ENCODE measurements around the gene LTBP1.

Gene LTBP1

GRCh38 chr2:33301355-33301754, 354.6 kb downstream of the LTBP1 start:
- no peak overlapping the region for H3K4me2 ChIP-seq
- H3K9ac ChIP-seq = no peak overlapping the region
- no peaks in the 10 kb centered on the region for H3K79me2 ChIP-seq (ENCODE audit: insufficient read depth, low read depth)
- no peaks in the 10 kb centered on the region for H3K27me3 ChIP-seq (ENCODE audit: insufficient read depth, low read depth)
- no peak overlapping the region for H2AFZ ChIP-seq (ENCODE audit: low read depth)
- TF ChIP-seq CTCF (conservative IDR thresholded peaks at IDR 0.05; ENCODE audit: low read depth, low read length) = no peak
- H4K20me1 ChIP-seq (ENCODE audit: insufficient read depth) = no peaks in the 10 kb centered on the region
- H3K27ac ChIP-seq = no peak overlapping the region
- no peak overlapping the region for H3K4me3 ChIP-seq (IDR thresholded peaks at IDR 0.05; ENCODE audit: insufficient read depth, low read depth, low read length)
- H3K4me1 ChIP-seq (ENCODE audit: low read depth, poor library complexity, severe bottlenecking) = no peaks in the 10 kb centered on the region
- H3K36me3 ChIP-seq (ENCODE audit: insufficient read depth) = no peaks in the 10 kb centered on the region

GRCh38 chr2:33302348-33302747, 355.6 kb downstream of the LTBP1 start:
- Histone ChIP-seq H3K36me3 (ENCODE audit: insufficient read depth) (no peaks in the 10 kb centered on the region), H2AFZ (ENCODE audit: low read depth) (no peak overlapping the region), H4K20me1 (ENCODE audit: insufficient read depth) (no peaks in the 10 kb centered on the region), H3K4me1 (ENCODE audit: low read depth, poor library complexity, severe bottlenecking) (no peaks in the 10 kb centered on the region), H3K27ac (no peak overlapping the region), H3K4me3 (IDR thresholded peaks at IDR 0.05; ENCODE audit: insufficient read depth, low read depth, low read length) (no peak overlapping the region), H3K27me3 (ENCODE audit: insufficient read depth, low read depth) (no peaks in the 10 kb centered on the region), H3K79me2 (ENCODE audit: insufficient read depth, low read depth) (no peaks in the 10 kb centered on the region), H3K4me2 (no peak overlapping the region), H3K9ac (no peak overlapping the region)
- TF ChIP-seq CTCF (conservative IDR thresholded peaks at IDR 0.05; ENCODE audit: low read depth, low read length) = no peak

GRCh38 chr2:33304032-33304864, 357.5 kb downstream of the LTBP1 start:
- no peak for TF ChIP-seq CTCF (conservative IDR thresholded peaks at IDR 0.05; ENCODE audit: low read depth, low read length)
- H3K36me3 ChIP-seq (ENCODE audit: insufficient read depth) = no peaks in the 10 kb centered on the region
- no peak overlapping the region for H3K4me2 ChIP-seq
- no peaks in the 10 kb centered on the region for H3K79me2 ChIP-seq (ENCODE audit: insufficient read depth, low read depth)
- H3K27me3 ChIP-seq (ENCODE audit: insufficient read depth, low read depth) = no peaks in the 10 kb centered on the region
- no peak overlapping the region for H3K4me3 ChIP-seq (IDR thresholded peaks at IDR 0.05; ENCODE audit: insufficient read depth, low read depth, low read length)
- H3K9ac ChIP-seq = no peak overlapping the region
- H3K27ac ChIP-seq = no peak overlapping the region
- H2AFZ ChIP-seq (ENCODE audit: low read depth) = no peak overlapping the region
- no peaks in the 10 kb centered on the region for H3K4me1 ChIP-seq (ENCODE audit: low read depth, poor library complexity, severe bottlenecking)
- H4K20me1 ChIP-seq (ENCODE audit: insufficient read depth) = no peaks in the 10 kb centered on the region

GRCh38 chr2:33307659-33308270, 361.0 kb downstream of the LTBP1 start:
- H3K9ac ChIP-seq = no peak overlapping the region

More at GRCh38 chr2:33307659-33308270, 361.0 kb downstream of the LTBP1 start:
- Histone ChIP-seq H3K27ac (no peak overlapping the region), H2AFZ (ENCODE audit: low read depth) (no peak overlapping the region), H4K20me1 (ENCODE audit: insufficient read depth) (no peaks in the 10 kb centered on the region), H3K79me2 (ENCODE audit: insufficient read depth, low read depth) (no peaks in the 10 kb centered on the region), H3K4me3 (IDR thresholded peaks at IDR 0.05; ENCODE audit: insufficient read depth, low read depth, low read length) (no peak overlapping the region), H3K4me1 (ENCODE audit: low read depth, poor library complexity, severe bottlenecking) (no peaks in the 10 kb centered on the region), H3K4me2 (no peak overlapping the region), H3K27me3 (ENCODE audit: insufficient read depth, low read depth) (no peaks in the 10 kb centered on the region), H3K36me3 (ENCODE audit: insufficient read depth) (no peaks in the 10 kb centered on the region)
- no peak for TF ChIP-seq CTCF (conservative IDR thresholded peaks at IDR 0.05; ENCODE audit: low read depth, low read length)

Measured in KMS-11 (cell line).